DND-41 (cell line): ENCODE data around the gene ZFPM1.

Experiments
- EZH2 ChIP-seq: IDR thresholded peaks from 3 replicates; pipeline ENCODE4 v1.6.1; 2012; ENCODE audit warnings: borderline replicate concordance, low read depth, mild to moderate bottlenecking, moderate library complexity, low read length, inconsistent platforms; ENCODE audit not compliant: severe bottlenecking
- TF ChIP-seq, protein P1 (sequence below): IDR thresholded peaks from 2 replicates; pipeline ENCODE4 v1.5.1; 2012; ENCODE audit warnings: borderline replicate concordance, low read length, moderate library complexity, mild to moderate bottlenecking; ENCODE audit not compliant: poor library complexity, severe bottlenecking; ENCODE audit errors: extremely low read depth

DNA sequence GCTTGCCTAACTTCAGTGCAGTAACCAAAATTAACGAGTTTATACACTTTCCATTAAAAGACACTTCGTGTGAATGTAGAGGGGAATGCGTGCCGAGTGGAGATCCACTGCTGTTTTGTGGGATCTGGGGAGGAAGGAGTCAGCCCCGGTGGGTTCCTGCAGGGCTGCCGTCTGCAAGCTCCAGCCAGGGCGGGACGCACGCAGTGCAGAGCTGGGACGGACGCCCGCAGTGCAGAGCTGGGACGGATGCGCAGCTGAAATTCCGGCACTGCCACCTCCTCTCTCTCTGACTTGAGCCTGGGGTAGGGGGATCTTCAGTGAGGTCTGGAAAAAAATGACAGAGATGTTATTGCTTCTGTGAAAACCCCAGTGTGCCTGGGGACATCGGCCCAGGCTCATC is 100.7 kb downstream of the ZFPM1 start:
- TF ChIP-seq, protein P1, sequence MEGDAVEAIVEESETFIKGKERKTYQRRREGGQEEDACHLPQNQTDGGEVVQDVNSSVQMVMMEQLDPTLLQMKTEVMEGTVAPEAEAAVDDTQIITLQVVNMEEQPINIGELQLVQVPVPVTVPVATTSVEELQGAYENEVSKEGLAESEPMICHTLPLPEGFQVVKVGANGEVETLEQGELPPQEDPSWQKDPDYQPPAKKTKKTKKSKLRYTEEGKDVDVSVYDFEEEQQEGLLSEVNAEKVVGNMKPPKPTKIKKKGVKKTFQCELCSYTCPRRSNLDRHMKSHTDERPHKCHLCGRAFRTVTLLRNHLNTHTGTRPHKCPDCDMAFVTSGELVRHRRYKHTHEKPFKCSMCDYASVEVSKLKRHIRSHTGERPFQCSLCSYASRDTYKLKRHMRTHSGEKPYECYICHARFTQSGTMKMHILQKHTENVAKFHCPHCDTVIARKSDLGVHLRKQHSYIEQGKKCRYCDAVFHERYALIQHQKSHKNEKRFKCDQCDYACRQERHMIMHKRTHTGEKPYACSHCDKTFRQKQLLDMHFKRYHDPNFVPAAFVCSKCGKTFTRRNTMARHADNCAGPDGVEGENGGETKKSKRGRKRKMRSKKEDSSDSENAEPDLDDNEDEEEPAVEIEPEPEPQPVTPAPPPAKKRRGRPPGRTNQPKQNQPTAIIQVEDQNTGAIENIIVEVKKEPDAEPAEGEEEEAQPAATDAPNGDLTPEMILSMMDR: no peak
- no peak for TF ChIP-seq EZH2
